GM12878 (cell line): ENCODE results near the gene NAALADL2. TPM values are rescaled to one million over a fixed set of nuclear protein-coding genes. Genes with fewer than 3 reads are reported as not detected.

Source experiments
- DPF2 ChIP-seq: fragments of 450-650 bp; IDR thresholded peaks from 2 replicates; pipeline ENCODE4 v1.6.1; 2017; ENCODE audit warnings: mild to moderate bottlenecking
- ETV6 ChIP-seq, 2 experiments: fragments of 450-650 bp in 1 of 2; IDR thresholded peaks in 1 of 2; conservative IDR thresholded peaks in 1 of 2; 2 replicates each; pipeline ENCODE4 v1.6.1; 2014; ENCODE audit warnings: antibody characterized with exemption in 1 of 2, borderline replicate concordance in 1 of 2, low read depth in 1 of 2, mild to moderate bottlenecking in 1 of 2, moderate library complexity in 1 of 2
- FOXK2 ChIP-seq: fragments of 450-650 bp; IDR thresholded peaks from 2 replicates; pipeline ENCODE4 v1.6.1; 2017; ENCODE audit warnings: mild to moderate bottlenecking, moderate library complexity
- GABPA ChIP-seq: IDR thresholded peaks from 2 replicates; pipeline ENCODE4 v1.6.1; 2014; ENCODE audit warnings: antibody characterized with exemption, low read depth, mild to moderate bottlenecking, inconsistent platforms
- HDGF ChIP-seq: fragments of 450-650 bp; IDR thresholded peaks from 2 replicates; pipeline ENCODE4 v1.6.1; 2016; ENCODE audit warnings: antibody characterized with exemption
- IKZF2 ChIP-seq, 2 experiments: fragments of 450-650 bp; IDR thresholded peaks; 2 replicates each; pipeline ENCODE4 v1.6.1; 2017; ENCODE audit warnings: mild to moderate bottlenecking in 2 of 2, moderate library complexity in 2 of 2
- IRF4 ChIP-seq: IDR thresholded peaks from 2 replicates; pipeline ENCODE4 v1.6.1; 2011; ENCODE audit warnings: low read depth, low read length
- MEF2A ChIP-seq: IDR thresholded peaks from 2 replicates; pipeline ENCODE4 v1.6.1; 2011; ENCODE audit warnings: low read depth, mild to moderate bottlenecking, low read length, moderate library complexity; ENCODE audit not compliant: insufficient read depth
- MTA3 ChIP-seq: IDR thresholded peaks from 2 replicates; pipeline ENCODE4 v1.6.1; 2012; ENCODE audit warnings: low read length, inconsistent platforms, borderline replicate concordance
- NRF1 ChIP-seq: conservative IDR thresholded peaks from 2 replicates; pipeline ENCODE4 v1.6.1; 2011; ENCODE audit warnings: mild to moderate bottlenecking, low read depth, low read length, improper control_type of control experiment
- POLR2A ChIP-seq: IDR thresholded peaks from 2 replicates; pipeline ENCODE4 v1.6.1; 2011; ENCODE audit warnings: low read depth, mild to moderate bottlenecking, low read length
- POLR2AphosphoS2 ChIP-seq: IDR thresholded peaks from 2 replicates; pipeline ENCODE4 v1.6.1; 2011; ENCODE audit warnings: low read depth, mild to moderate bottlenecking, low read length, improper control_type of control experiment, moderate library complexity
- POLR2AphosphoS5 ChIP-seq: IDR thresholded peaks from 2 replicates; pipeline ENCODE4 v1.6.1; 2011; ENCODE audit warnings: mild to moderate bottlenecking, low read length, inconsistent platforms
- RELA ChIP-seq: fragments of 450-650 bp; IDR thresholded peaks from 2 replicates; pipeline ENCODE4 v1.8.0; 2014; ENCODE audit warnings: borderline replicate concordance; ENCODE audit not compliant: partially characterized antibody
- YY1 ChIP-seq: IDR thresholded peaks from 2 replicates; pipeline ENCODE4 v1.6.1; 2011; ENCODE audit warnings: low read depth, mild to moderate bottlenecking, low read length
- ZBTB40 ChIP-seq: fragments of 450-650 bp; IDR thresholded peaks from 2 replicates; pipeline ENCODE4 v1.6.1; 2016; ENCODE audit warnings: mild to moderate bottlenecking, moderate library complexity, borderline replicate concordance
- ZNF207 ChIP-seq: fragments of 450-650 bp; IDR thresholded peaks from 2 replicates; pipeline ENCODE4 v1.6.1; 2014; ENCODE audit warnings: antibody characterized with exemption, mild to moderate bottlenecking, borderline replicate concordance
- ZNF217 ChIP-seq: fragments of 450-650 bp; IDR thresholded peaks from 2 replicates; pipeline ENCODE4 v1.6.1; 2017; ENCODE audit warnings: antibody characterized with exemption, mild to moderate bottlenecking
- ZNF687 ChIP-seq: fragments of 450-650 bp; IDR thresholded peaks from 2 replicates; pipeline ENCODE4 v1.6.1; 2017; ENCODE audit warnings: mild to moderate bottlenecking, moderate library complexity
- polyA plus RNA-seq, 11 experiments: library from polyadenylated mRNA; depleted of rRNA in 4 of 11; unstranded in 6 of 11; stranded (reverse) in 5 of 11; fragments of >200 nt; fragmentation: Nextera tagmentation in 4 of 11; fragmentation: Illumina TruSeq in 1 of 11; extraction: Ambion mirVana in 4 of 11; extraction: Trizol in 1 of 11; gene quantifications; 1 replicate in 1 of 11; 2 replicates in 10 of 11; pipeline versions ENCODE4 v1.2.1 to v1.2.3, GENCODE V29; 2011 to 2016; ENCODE audit warnings: inconsistent platforms in 2 of 11, missing spikeins in 2 of 11, low read depth in 1 of 11
- total RNA-seq, 4 experiments: library from RNA; depleted of rRNA in 3 of 4; stranded (reverse); fragments of >200 nt in 3 of 4; fragmentation: Illumina TruSeq in 1 of 4; extraction: Trizol in 1 of 4; gene quantifications; 2 replicates each; pipeline versions ENCODE4 v1.2.1 to v1.2.3, GENCODE V29; 2013 to 2021
- TF ChIP-seq, protein P1 (sequence below): fragments of 450-650 bp; formaldehyde crosslinking; IDR thresholded peaks from 2 replicates; pipeline ENCODE4 v1.4.0; 2020; ENCODE audit warnings: mild to moderate bottlenecking, moderate library complexity

Gene NAALADL2
- total and polyA plus RNA-seq, 10 of the 15 experiments (the other 5 are each of a cell fraction or from before 2014, with no cell fraction given) = 0.06 to 10.8 (median 0.46) TPM

DNA sequence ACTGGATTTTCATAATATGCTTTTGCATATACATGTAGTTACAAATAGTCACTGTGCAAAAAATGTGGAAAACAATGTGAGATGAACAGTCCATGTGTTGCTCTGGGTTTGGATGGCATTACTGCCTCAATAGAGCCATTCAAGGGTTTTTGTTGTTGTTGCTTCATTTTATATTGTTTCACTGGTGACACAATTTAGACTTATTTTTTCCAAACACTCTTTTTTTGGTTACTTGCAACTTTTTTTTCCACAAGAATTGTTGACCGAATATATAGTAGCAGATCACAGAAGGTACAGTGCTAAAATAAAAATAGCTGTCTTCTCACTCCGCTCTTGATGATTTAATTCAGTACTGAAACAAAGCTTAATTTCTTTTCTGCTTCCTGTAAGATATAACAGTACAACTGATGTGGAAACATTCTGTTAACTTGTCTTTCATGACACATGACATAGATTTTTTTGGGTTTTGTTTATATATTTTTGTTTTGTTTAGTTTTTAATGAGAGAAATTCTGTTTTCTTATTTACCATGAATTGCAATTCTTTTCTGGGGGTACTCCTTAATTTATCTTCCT, 618.6 kb downstream of the NAALADL2 start (continued):
- no peak for TF ChIP-seq POLR2AphosphoS5
- TF ChIP-seq NRF1 = no peak
- no peak for TF ChIP-seq ZNF687
- TF ChIP-seq YY1 = no peak
- no peak for TF ChIP-seq FOXK2
- TF ChIP-seq DPF2 = no peak
- peak; percentile 97 for TF ChIP-seq ZNF217
- peak; percentile 38; the same call in 1 of the 2 replicates for TF ChIP-seq GABPA
- TF ChIP-seq IRF4 = peak; percentile 58; the same call in 1 of the 2 replicates
- TF ChIP-seq ETV6 (conservative IDR thresholded peaks at IDR 0.05 in 1 of 2, IDR thresholded peaks at IDR 0.05 in 1 of 2; ENCODE audit: borderline replicate concordance in 1 of 2, low read depth in 1 of 2) = peak in 1 of 2 experiments; percentile 53; a peak in 1 of 4 replicates
- no peak for TF ChIP-seq POLR2A
- TF ChIP-seq HDGF = no peak
- no peak; a peak in 1 of 4 replicates for TF ChIP-seq IKZF2 (IDR thresholded peaks at IDR 0.05)
- TF ChIP-seq MEF2A = peak; percentile 88
- TF ChIP-seq ZBTB40 = no peak; the same call in 1 of the 2 replicates
- TF ChIP-seq MTA3 = no peak
- no peak for TF ChIP-seq ZNF207
- no peak for TF ChIP-seq POLR2AphosphoS2
- no peak for TF ChIP-seq RELA
- TF ChIP-seq, protein P1, sequence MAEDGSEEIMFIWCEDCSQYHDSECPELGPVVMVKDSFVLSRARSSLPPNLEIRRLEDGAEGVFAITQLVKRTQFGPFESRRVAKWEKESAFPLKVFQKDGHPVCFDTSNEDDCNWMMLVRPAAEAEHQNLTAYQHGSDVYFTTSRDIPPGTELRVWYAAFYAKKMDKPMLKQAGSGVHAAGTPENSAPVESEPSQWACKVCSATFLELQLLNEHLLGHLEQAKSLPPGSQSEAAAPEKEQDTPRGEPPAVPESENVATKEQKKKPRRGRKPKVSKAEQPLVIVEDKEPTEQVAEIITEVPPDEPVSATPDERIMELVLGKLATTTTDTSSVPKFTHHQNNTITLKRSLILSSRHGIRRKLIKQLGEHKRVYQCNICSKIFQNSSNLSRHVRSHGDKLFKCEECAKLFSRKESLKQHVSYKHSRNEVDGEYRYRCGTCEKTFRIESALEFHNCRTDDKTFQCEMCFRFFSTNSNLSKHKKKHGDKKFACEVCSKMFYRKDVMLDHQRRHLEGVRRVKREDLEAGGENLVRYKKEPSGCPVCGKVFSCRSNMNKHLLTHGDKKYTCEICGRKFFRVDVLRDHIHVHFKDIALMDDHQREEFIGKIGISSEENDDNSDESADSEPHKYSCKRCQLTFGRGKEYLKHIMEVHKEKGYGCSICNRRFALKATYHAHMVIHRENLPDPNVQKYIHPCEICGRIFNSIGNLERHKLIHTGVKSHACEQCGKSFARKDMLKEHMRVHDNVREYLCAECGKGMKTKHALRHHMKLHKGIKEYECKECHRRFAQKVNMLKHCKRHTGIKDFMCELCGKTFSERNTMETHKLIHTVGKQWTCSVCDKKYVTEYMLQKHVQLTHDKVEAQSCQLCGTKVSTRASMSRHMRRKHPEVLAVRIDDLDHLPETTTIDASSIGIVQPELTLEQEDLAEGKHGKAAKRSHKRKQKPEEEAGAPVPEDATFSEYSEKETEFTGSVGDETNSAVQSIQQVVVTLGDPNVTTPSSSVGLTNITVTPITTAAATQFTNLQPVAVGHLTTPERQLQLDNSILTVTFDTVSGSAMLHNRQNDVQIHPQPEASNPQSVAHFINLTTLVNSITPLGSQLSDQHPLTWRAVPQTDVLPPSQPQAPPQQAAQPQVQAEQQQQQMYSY (CRISPR knock-in tag) = no peak
